ENCODE data around the gene ZHX3. TPM values are rescaled to one million over a fixed set of nuclear protein-coding genes. Genes with fewer than 3 reads are reported as not detected.

ZHX3 gene
- total RNA-seq, 2 donors from 2014 or later, result 31.7 to 35.3 TPM

GRCh38 chr20:41171736-41172295 is 145.7 kb downstream of the ZHX3 start:
- intact Hi-C loops (cut with DNase I, micrococcal nuclease), result loop anchor here (2.0 to 10.0 kb wide), 3 partner anchors 60 to 167 kb away; no protein-coding TSS in a partner anchor
- DNase-seq (peak in 1 of 2 donors; percentile 22), ATAC-seq (no peak)

- DNase-seq (peak in 1 of 2 donors; percentile 2), ATAC-seq (no peak)
- intact Hi-C loops (cut with DNase I, micrococcal nuclease), result loop anchor here (5.0 to 10.0 kb wide), 2 partner anchors 62 to 164 kb away; no protein-coding TSS in a partner anchor
Observed at GRCh38 chr20:41170386-41171105, 147.0 kb downstream of the ZHX3 start.

GRCh38 chr20:41169791-41170351 is 147.7 kb downstream of the ZHX3 start:
- intact Hi-C loops (cut with DNase I, micrococcal nuclease), result loop anchor here (5.0 to 10.0 kb wide), 2 partner anchors 62 to 165 kb away; no protein-coding TSS in a partner anchor
- ATAC-seq, result no peak
- no peak for DNase-seq

GRCh38 chr20:41169162-41169690 is 148.3 kb downstream of the ZHX3 start:
- peak in 1 of 2 donors; percentile 15 for DNase-seq

GRCh38 chr20:41168281-41169161 is 149.0 kb downstream of the ZHX3 start:
- DNase-seq (peak in 1 of 2 donors; percentile 14), ATAC-seq (no peak)
- intact Hi-C loops (cut with DNase I, micrococcal nuclease), result no loop called here

More at GRCh38 chr20:41169162-41169690, 148.3 kb downstream of the ZHX3 start:
- no peak for ATAC-seq
- intact Hi-C loops (cut with DNase I, micrococcal nuclease), result no loop called here

- no peak for ATAC-seq
- intact Hi-C loops (cut with DNase I, micrococcal nuclease), result no loop called here
- DNase-seq, result peak; percentile 7 to 10
Observed at GRCh38 chr20:41167481-41168253, 149.9 kb downstream of the ZHX3 start.

- DNase-seq (peak; percentile 1 to 8), ATAC-seq (peak; percentile 31)
- intact Hi-C loops (cut with DNase I, micrococcal nuclease), result no loop called here
Observed at GRCh38 chr20:41167118-41167470, 150.4 kb downstream of the ZHX3 start.

GRCh38 chr20:41166201-41167117 is 151.1 kb downstream of the ZHX3 start:
- intact Hi-C loops (cut with DNase I, micrococcal nuclease), result no loop called here
- DNase-seq, result peak in 1 of 2 donors; percentile 2
- ATAC-seq, result no peak

GRCh38 chr20:41165001-41165882 is 152.3 kb downstream of the ZHX3 start:
- no peak for ATAC-seq
- intact Hi-C loops (cut with DNase I, micrococcal nuclease), result no loop called here
- peak in 1 of 2 donors; percentile 1 for DNase-seq

GRCh38 chr20:41163821-41164220 is 153.7 kb downstream of the ZHX3 start:
- intact Hi-C loops (cut with DNase I, micrococcal nuclease), result no loop called here
- ATAC-seq, result no peak
- DNase-seq, result no peak

- ATAC-seq (no peak), DNase-seq (no peak)
- intact Hi-C loops (cut with DNase I, micrococcal nuclease), result no loop called here
Observed at GRCh38 chr20:41162396-41162795, 155.1 kb downstream of the ZHX3 start.

- peak; percentile 22 for ATAC-seq
- DNase-seq, result no peak
- intact Hi-C loops (cut with DNase I, micrococcal nuclease), result no loop called here
Observed at GRCh38 chr20:41161886-41162285, 155.6 kb downstream of the ZHX3 start.

- intact Hi-C loops (cut with DNase I, micrococcal nuclease), result no loop called here
- ATAC-seq (no peak), DNase-seq (no peak)
Observed at GRCh38 chr20:41160686-41161085, 156.8 kb downstream of the ZHX3 start.

GRCh38 chr20:41159547-41159946 is 158.0 kb downstream of the ZHX3 start:
- ATAC-seq (no peak), DNase-seq (no peak)
- intact Hi-C loops (cut with DNase I, micrococcal nuclease), result no loop called here

GRCh38 chr20:41158082-41158625 is 159.4 kb downstream of the ZHX3 start:
- ATAC-seq (no peak), DNase-seq (no peak)
- intact Hi-C loops (cut with DNase I, micrococcal nuclease), result no loop called here

- no peak for DNase-seq
- intact Hi-C loops (cut with DNase I, micrococcal nuclease), result no loop called here
- ATAC-seq, result no peak
Observed at GRCh38 chr20:41155261-41155660, 162.3 kb downstream of the ZHX3 start.

Data from left colon (tissue), 2 donors.